22Rv1 (cell line): Measurements from ENCODE around the gene MAN2A2.

Source experiments
- H3K27ac ChIP-seq: fragments of 450-650 bp; 2 replicates; pipeline ENCODE4 v1.5.1; 2017
- CTCF ChIP-seq: fragments of 450-650 bp; IDR thresholded peaks from 2 replicates; pipeline ENCODE4 v1.5.1; 2017; ENCODE audit warnings: mild to moderate bottlenecking
- ZFX ChIP-seq: fragments of 450-650 bp; IDR thresholded peaks from 2 replicates; pipeline ENCODE4 v1.6.1; 2017; ENCODE audit warnings: antibody characterized with exemption, borderline replicate concordance

Gene MAN2A2

GRCh38 chr15:90959894-90960293 is 56.8 kb downstream of the MAN2A2 start:
- no peak overlapping the region for H3K27ac ChIP-seq
- TF ChIP-seq ZFX (no peak), CTCF (no peak)

- H3K27ac ChIP-seq, result no peak overlapping the region
- TF ChIP-seq ZFX, result no peak
- TF ChIP-seq CTCF, result no peak
These were observed 57.4 kb downstream of the MAN2A2 start for GRCh38 chr15:90960298-90961091.

- no peak overlapping the region for H3K27ac ChIP-seq
- TF ChIP-seq CTCF, result no peak
- no peak for TF ChIP-seq ZFX
These were observed 58.9 kb downstream of the MAN2A2 start for GRCh38 chr15:90962021-90962420.

GRCh38 chr15:90966262-90966661 is 63.2 kb downstream of the MAN2A2 start:
- TF ChIP-seq CTCF (no peak), ZFX (no peak)

GRCh38 chr15:90967206-90967605 is 64.1 kb downstream of the MAN2A2 start:
- H3K27ac ChIP-seq, result no peak overlapping the region

More at GRCh38 chr15:90966262-90966661, 63.2 kb downstream of the MAN2A2 start:
- H3K27ac ChIP-seq, result no peak overlapping the region

GRCh38 chr15:90968434-90968833 is 65.3 kb downstream of the MAN2A2 start:
- H3K27ac ChIP-seq, result no peak overlapping the region
- TF ChIP-seq CTCF (no peak), ZFX (no peak)

More at GRCh38 chr15:90967206-90967605, 64.1 kb downstream of the MAN2A2 start:
- no peak for TF ChIP-seq ZFX
- TF ChIP-seq CTCF, result no peak

GRCh38 chr15:90970274-90970673 is 67.2 kb downstream of the MAN2A2 start:
- TF ChIP-seq ZFX (no peak), CTCF (no peak)

More at GRCh38 chr15:90970274-90970673, 67.2 kb downstream of the MAN2A2 start:
- no peak overlapping the region for H3K27ac ChIP-seq
